ENCODE results near the gene FAM236C.
"Not testable (repeated sequence)": the region's sequence is repeated elsewhere in the genome, so short reads cannot be mapped to it uniquely, and the experiment has no call there.

DNA sequence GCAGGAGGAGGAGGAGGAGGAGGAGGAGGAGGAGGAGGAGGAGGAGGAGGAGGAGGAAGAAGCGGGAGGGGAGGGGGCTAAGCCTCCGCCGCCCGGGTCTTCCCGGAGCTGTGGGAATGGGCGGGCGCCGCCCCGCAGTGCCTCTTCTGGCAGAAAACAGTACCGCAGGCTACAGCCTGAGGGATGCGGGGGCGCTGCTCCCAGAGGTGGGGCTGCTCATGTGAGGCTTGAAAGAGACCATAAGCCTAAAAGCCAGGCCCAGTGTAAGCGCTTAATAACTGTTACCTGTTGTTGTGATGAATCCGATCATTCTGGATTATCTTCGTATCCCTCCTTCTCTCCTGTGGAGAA is 31.4 kb downstream of the FAM236C start, which contains the start of gene DMRTC1:
- TF ChIP-seq, protein P1, sequence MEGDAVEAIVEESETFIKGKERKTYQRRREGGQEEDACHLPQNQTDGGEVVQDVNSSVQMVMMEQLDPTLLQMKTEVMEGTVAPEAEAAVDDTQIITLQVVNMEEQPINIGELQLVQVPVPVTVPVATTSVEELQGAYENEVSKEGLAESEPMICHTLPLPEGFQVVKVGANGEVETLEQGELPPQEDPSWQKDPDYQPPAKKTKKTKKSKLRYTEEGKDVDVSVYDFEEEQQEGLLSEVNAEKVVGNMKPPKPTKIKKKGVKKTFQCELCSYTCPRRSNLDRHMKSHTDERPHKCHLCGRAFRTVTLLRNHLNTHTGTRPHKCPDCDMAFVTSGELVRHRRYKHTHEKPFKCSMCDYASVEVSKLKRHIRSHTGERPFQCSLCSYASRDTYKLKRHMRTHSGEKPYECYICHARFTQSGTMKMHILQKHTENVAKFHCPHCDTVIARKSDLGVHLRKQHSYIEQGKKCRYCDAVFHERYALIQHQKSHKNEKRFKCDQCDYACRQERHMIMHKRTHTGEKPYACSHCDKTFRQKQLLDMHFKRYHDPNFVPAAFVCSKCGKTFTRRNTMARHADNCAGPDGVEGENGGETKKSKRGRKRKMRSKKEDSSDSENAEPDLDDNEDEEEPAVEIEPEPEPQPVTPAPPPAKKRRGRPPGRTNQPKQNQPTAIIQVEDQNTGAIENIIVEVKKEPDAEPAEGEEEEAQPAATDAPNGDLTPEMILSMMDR (IDR thresholded peaks at IDR 0.05; ENCODE audit: low read length), result not testable (repeated sequence)
- not testable (repeated sequence) for TF ChIP-seq EZH2 (optimal IDR thresholded peaks at IDR 0.05; ENCODE audit: low read depth, low read length); EZH2phosphoT487 (IDR thresholded peaks at IDR 0.05; ENCODE audit: low read length)

Measured in MM.1S (cell line).